Naive B cell (primary cell): ENCODE measurements around the gene IGFBP6. TPM values are rescaled to one million over a fixed set of nuclear protein-coding genes. Genes with fewer than 3 reads are reported as not detected.
A peak's percentile ranks its signal among the peaks of the same experiment; 100 is the strongest.
"Not testable (repeated sequence)": the region's sequence is repeated elsewhere in the genome, so short reads cannot be mapped to it uniquely, and the experiment has no call there.

Source experiments
- ATAC-seq, 2 donors: fragments of 150-1000 bp; cut with Tn5 transposase; 2 replicates each; pipeline ENCODE4 v1.10.0; 2021; ENCODE audit warnings: low read depth in 2 of 2, mild to moderate bottlenecking in 2 of 2, moderate library complexity in 2 of 2
- DNase-seq: peaks from one replicate; pipeline ENCODE4 v3.0.0; 2022
- H3K27ac Mint-ChIP-seq, 6 donors: one replicate each; pipeline ENCODE4 v1.8.0; 2020 to 2022; ENCODE audit warnings: mild to moderate bottlenecking in 6 of 6, mixed read lengths in 6 of 6, moderate library complexity in 5 of 6, inconsistent platforms in 2 of 6
- H3K27me3 Mint-ChIP-seq, 3 donors: one replicate each; pipeline ENCODE4 v1.8.0; 2021 to 2022; ENCODE audit warnings: mixed read lengths in 3 of 3, mild to moderate bottlenecking in 1 of 3
- H3K36me3 Mint-ChIP-seq, 2 donors: one replicate each; pipeline ENCODE4 v1.8.0; 2020 to 2022; ENCODE audit warnings: mixed read lengths in 2 of 2, inconsistent platforms in 1 of 2, mild to moderate bottlenecking in 1 of 2
- H3K4me1 Mint-ChIP-seq, 3 donors: one replicate each; pipeline ENCODE4 v1.8.0; 2020 to 2022; ENCODE audit warnings: mixed read lengths in 3 of 3, inconsistent platforms in 1 of 3, mild to moderate bottlenecking in 1 of 3, moderate library complexity in 1 of 3
- H3K4me3 Mint-ChIP-seq, 8 donors: one replicate each; pipeline ENCODE4 v1.8.0; 2020 to 2022; ENCODE audit warnings: mild to moderate bottlenecking in 8 of 8, mixed read lengths in 8 of 8, moderate library complexity in 8 of 8, inconsistent platforms in 2 of 8
- H3K9me3 Mint-ChIP-seq, 7 donors: one replicate each; pipeline ENCODE4 v1.8.0; 2020 to 2022; ENCODE audit warnings: mixed read lengths in 7 of 7, mild to moderate bottlenecking in 5 of 7, inconsistent platforms in 2 of 7, moderate library complexity in 1 of 7
- polyA plus RNA-seq, 6 donors: library from polyadenylated mRNA; unstranded; fragments of 300-500 nt; fragmentation: Illumina TruSeq; gene quantifications; one replicate each; pipeline ENCODE4 v1.2.3, GENCODE V29; 2021; ENCODE audit warnings: low read depth in 6 of 6

IGFBP6 gene
- polyA plus RNA-seq, 6 donors from 2014 or later: not detected

- H3K27ac Mint-ChIP-seq: no peak overlapping the region
- no peaks in the 10 kb centered on the region for H3K9me3 Mint-ChIP-seq
- H3K4me3 Mint-ChIP-seq: peak overlapping the region; percentile 13 to 90 (median 46)
- H3K36me3 Mint-ChIP-seq: no peaks in the 10 kb centered on the region
- ATAC-seq: peak; percentile 29 to 62
- peak; percentile 76 for DNase-seq
- peaks cover 30 to 41% (median 35%) of the 10 kb centered on the region in 3 donors for H3K4me1 Mint-ChIP-seq
- H3K27me3 Mint-ChIP-seq: peaks cover 7 to 21% (median 18%) of the 10 kb centered on the region in 3 donors
Observed at GRCh38 chr12:53099071-53099882, 1.8 kb downstream of the IGFBP6 start.

GRCh38 chr12:53100466-53101151, 3.1 kb downstream of the IGFBP6 start:
- ATAC-seq: no peak
- H3K27ac Mint-ChIP-seq: no peak overlapping the region
- DNase-seq: no peak
- H3K36me3 Mint-ChIP-seq: no peaks in the 10 kb centered on the region
- H3K9me3 Mint-ChIP-seq: no peaks in the 10 kb centered on the region
- peaks cover 7 to 21% (median 15%) of the 10 kb centered on the region in 3 donors for H3K27me3 Mint-ChIP-seq
- H3K4me1 Mint-ChIP-seq: peaks cover 30 to 41% (median 35%) of the 10 kb centered on the region in 3 donors
- peak overlapping the region in 1 of 8 donors; percentile 11 for H3K4me3 Mint-ChIP-seq

GRCh38 chr12:53101266-53101665, 3.8 kb downstream of the IGFBP6 start:
- no peak for ATAC-seq
- no peaks in the 10 kb centered on the region for H3K36me3 Mint-ChIP-seq
- no peak overlapping the region for H3K4me3 Mint-ChIP-seq
- H3K9me3 Mint-ChIP-seq: no peaks in the 10 kb centered on the region
- H3K27me3 Mint-ChIP-seq: peaks cover 7 to 19% (median 12%) of the 10 kb centered on the region in 3 donors
- peak overlapping the region in 1 of 6 donors; percentile 56 for H3K27ac Mint-ChIP-seq
- peaks cover 30 to 41% (median 35%) of the 10 kb centered on the region in 3 donors for H3K4me1 Mint-ChIP-seq
- DNase-seq: no peak

DNA sequence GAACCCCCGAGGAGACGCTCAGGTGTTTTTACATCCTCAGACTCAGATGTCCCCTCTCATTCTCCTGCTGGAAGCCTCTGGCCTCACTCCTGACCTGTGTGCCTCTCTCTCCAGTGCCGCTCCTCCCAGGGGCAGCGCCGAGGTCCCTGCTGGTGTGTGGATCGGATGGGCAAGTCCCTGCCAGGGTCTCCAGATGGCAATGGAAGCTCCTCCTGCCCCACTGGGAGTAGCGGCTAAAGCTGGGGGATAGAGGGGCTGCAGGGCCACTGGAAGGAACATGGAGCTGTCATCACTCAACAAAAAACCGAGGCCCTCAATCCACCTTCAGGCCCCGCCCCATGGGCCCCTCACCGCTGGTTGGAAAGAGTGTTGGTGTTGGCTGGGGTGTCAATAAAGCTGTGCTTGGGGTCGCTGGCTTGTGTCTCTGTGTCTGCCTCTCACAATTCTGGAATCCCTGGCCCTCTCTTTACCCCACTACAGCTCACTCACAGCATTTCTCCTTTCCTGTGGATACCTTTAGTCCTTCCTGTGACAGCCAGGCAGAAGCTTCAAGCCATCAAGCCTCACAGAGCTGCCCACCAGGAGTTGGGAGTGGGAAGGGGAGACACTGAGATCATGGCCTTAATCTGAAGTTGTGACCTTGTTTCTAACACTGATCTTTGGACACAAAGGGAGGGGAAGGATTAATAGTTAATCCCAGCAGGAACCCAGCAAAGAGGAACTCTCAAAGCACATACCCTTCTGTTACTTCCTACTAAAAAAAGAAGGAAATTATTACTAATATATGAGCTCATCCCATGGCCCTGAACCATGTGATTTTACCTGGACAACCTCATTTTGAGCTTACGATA, 4.7 kb downstream of the IGFBP6 start:
- H3K27me3 Mint-ChIP-seq: peaks cover 2 to 10% (median 4%) of the 10 kb centered on the region in 3 donors
- H3K4me3 Mint-ChIP-seq: no peak overlapping the region
- ATAC-seq: no peak
- H3K36me3 Mint-ChIP-seq: no peaks in the 10 kb centered on the region
- peak overlapping the region in 1 of 6 donors; percentile 85 for H3K27ac Mint-ChIP-seq
- H3K4me1 Mint-ChIP-seq: peaks cover 26 to 34% (median 31%) of the 10 kb centered on the region in 3 donors
- H3K9me3 Mint-ChIP-seq: no peaks in the 10 kb centered on the region
- no peak for DNase-seq

DNA sequence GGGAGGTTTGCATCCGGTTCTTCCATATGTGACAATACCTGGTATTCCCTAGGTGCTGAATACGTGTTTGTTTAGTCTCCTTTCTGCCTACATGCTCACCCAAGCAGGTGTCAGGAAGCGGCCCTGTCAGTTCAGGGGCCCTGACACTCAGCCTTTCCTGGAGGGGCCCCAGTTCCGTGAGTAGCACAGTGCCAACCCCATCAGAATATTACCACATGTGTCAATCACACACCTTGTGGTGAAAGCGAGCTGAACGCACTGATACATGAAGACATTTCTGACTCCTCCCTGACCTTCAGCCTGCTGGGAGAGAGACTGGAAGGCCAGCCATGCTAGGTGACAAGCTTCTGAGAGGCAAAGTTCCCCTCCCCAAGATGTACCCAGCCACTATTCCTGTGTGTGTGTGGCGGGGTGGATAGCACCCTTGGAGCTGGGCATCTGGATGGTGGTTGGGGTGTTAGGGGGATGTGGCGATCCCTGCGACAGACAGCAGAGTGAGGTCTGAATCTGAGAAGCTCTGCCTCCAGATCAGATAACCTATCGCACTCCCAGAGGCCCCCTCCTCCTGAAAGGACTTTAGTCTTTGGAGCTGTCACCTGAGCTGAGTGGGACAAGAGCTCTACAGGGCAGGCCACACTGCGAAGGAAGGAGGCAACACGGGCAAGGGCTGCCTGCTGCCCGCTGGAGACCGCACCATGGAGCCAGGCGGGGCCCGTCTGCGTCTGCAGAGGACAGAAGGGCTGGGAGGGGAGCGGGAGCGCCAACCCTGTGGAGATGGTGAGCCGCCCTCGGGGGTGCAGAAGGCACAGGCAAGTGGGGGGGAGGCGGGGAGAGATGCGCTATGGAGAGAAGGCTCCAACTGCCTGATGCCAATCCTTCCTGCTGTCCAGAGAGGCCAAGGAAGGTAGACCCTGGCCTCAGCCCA, 5.7 kb downstream of the IGFBP6 start, which contains the start of gene SOAT2:
Gene SOAT2, plus strand, starts transcription at position 604 of the 925 bp plus-strand sequence. Its CDS starts 92 bp downstream, at position 696.
- H3K36me3 Mint-ChIP-seq: no peaks in the 10 kb centered on the region
- H3K27me3 Mint-ChIP-seq: peaks cover 0 to 7% (median 0%) of the 10 kb centered on the region in 3 donors
- peak within 1 kb of the TSS in 2 of 8 donors; percentile 15 to 35 for H3K4me3 Mint-ChIP-seq
- no peak for DNase-seq
- H3K27ac Mint-ChIP-seq: peak within 1 kb of the TSS in 3 of 6 donors; percentile 13 to 85 (median 83)
- peaks cover 21 to 30% (median 21%) of the 10 kb centered on the region in 3 donors for H3K4me1 Mint-ChIP-seq
- ATAC-seq: peak; percentile 12 to 36
- H3K9me3 Mint-ChIP-seq: no peaks in the 10 kb centered on the region

- peak overlapping the region in 2 of 8 donors; percentile 15 to 35 for H3K4me3 Mint-ChIP-seq
Observed at GRCh38 chr12:53103860-53104305, 6.4 kb downstream of the IGFBP6 start.

GRCh38 chr12:53105256-53105655, 7.8 kb downstream of the IGFBP6 start:
- Mint-ChIP-seq H3K27me3 (no peaks in the 10 kb centered on the region), H3K4me1 (peaks cover 7 to 17% (median 8%) of the 10 kb centered on the region in 3 donors), H3K9me3 (no peaks in the 10 kb centered on the region), H3K4me3 (no peak overlapping the region), H3K27ac (no peak overlapping the region), H3K36me3 (no peaks in the 10 kb centered on the region)
- ATAC-seq (no peak), DNase-seq (no peak)

More at GRCh38 chr12:53103860-53104305, 6.4 kb downstream of the IGFBP6 start:
- DNase-seq (no peak), ATAC-seq (peak in 1 of 2 donors; percentile 46)
- no peak overlapping the region for H3K27ac Mint-ChIP-seq
- H3K9me3 Mint-ChIP-seq: no peaks in the 10 kb centered on the region
- H3K27me3 Mint-ChIP-seq: peaks cover 0 to under 1% (median 0%) of the 10 kb centered on the region in 3 donors
- H3K4me1 Mint-ChIP-seq: peaks cover 13 to 23% (median 14%) of the 10 kb centered on the region in 3 donors
- no peaks in the 10 kb centered on the region for H3K36me3 Mint-ChIP-seq

DNA sequence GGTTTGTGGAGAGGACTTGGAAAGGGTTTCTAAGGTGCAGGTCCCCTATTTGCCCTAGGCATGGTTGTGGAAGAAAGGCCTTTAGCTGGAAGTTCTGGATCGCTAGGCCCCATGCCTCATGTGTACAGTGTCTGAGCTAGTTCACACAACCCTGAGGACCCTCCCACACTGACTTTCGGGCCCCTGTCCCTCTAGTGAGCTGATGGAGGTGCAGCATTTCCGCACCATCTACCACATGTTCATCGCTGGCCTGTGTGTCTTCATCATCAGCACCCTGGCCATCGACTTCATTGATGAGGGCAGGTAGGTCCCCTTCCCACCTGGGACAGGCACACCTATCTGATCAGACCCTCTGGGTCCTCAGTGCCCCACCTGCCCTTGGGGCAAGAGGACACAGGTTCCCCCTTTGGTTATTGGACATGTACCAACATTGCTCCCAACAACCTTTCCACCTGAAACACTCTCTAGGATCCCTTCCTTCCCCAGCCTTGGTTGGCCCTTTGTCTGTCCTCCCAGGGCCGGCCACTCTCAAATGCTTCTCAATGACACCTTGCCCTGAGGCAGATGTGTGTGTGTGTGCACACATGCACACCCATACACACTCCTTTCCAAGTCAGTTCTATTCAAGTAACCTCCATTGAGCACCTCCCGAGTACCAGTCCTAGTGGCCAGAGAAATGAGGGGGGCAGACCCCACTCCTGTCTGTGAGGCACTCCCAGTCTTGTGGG, 8.4 kb downstream of the IGFBP6 start:
- Mint-ChIP-seq H3K27me3 (no peaks in the 10 kb centered on the region), H3K36me3 (no peaks in the 10 kb centered on the region), H3K27ac (peak overlapping the region in 1 of 6 donors; percentile 39), H3K4me1 (peaks cover 7 to 17% (median 8%) of the 10 kb centered on the region in 3 donors), H3K9me3 (no peaks in the 10 kb centered on the region), H3K4me3 (no peak overlapping the region)
- ATAC-seq (no peak), DNase-seq (no peak)

GRCh38 chr12:53107122-53107521, 9.7 kb downstream of the IGFBP6 start:
- no peak for ATAC-seq
- Mint-ChIP-seq H3K9me3 (no peaks in the 10 kb centered on the region), H3K4me3 (no peak overlapping the region), H3K4me1 (peaks cover 7 to 17% (median 8%) of the 10 kb centered on the region in 3 donors), H3K27me3 (peaks cover 0 to 4% (median 0%) of the 10 kb centered on the region in 3 donors), H3K27ac (no peak overlapping the region), H3K36me3 (no peaks in the 10 kb centered on the region)
- DNase-seq: no peak

DNA sequence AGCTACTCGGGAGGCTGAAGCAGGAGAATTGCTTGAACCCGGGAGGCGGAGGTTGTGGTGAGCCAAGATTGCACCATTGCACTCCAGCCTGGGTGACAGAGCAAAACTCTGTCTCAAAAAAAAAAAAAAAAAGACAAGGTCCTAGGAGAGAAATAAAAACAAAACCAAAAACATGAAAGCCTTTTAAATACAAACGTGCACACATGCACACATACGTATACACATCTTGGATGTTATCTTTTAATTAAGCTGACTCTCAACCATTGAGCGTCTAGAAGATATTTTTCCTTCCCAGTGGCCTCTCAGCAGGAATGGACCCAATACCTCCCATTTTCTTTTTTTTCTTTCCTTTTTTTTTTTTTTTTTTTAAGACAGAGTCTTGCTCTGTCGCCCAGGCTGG, 15.0 kb downstream of the IGFBP6 start:
- not testable (repeated sequence) for ATAC-seq, H3K36me3 Mint-ChIP-seq, H3K9me3 Mint-ChIP-seq, H3K27me3 Mint-ChIP-seq, H3K4me3 Mint-ChIP-seq, DNase-seq, H3K4me1 Mint-ChIP-seq
- H3K27ac Mint-ChIP-seq: peak overlapping the region in 1 of 6 donors; percentile 42

DNA sequence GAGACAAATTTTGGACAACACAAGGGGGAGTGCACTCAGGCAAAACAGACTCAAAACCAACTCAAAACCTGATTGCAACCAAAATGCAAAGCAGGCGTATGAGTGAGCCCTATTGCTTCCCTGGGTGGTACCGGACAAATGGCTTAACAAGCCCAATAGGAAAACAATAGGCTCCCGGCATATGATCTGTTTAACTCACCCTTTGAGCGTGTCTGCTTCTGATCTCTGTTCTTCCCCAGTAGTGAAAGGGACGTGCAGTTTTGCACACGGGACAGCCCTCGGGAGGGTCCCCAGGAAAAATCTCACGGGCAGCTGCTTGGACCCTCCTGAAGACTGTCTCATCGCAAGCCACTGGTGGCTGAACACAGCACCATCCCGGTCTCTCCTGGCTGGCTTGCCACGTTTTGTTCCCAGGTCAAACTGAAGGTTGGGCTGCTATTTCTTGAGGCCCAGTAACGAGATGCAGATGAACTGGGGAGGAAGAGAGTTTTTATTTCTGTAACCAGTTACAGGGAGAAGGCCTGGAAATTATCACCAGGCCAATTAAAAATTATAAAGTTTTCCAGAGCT, 15.8 kb downstream of the IGFBP6 start:
- no peaks in the 10 kb centered on the region for H3K9me3 Mint-ChIP-seq
- H3K4me1 Mint-ChIP-seq: no peaks in the 10 kb centered on the region
- H3K27ac Mint-ChIP-seq: no peak overlapping the region
- H3K4me3 Mint-ChIP-seq: no peak overlapping the region
- H3K36me3 Mint-ChIP-seq: no peaks in the 10 kb centered on the region
- DNase-seq: no peak
- peaks cover 0 to 4% (median 0%) of the 10 kb centered on the region in 3 donors for H3K27me3 Mint-ChIP-seq
- no peak for ATAC-seq
